ENCODE results near the gene LENG8. TPM values are rescaled to one million over a fixed set of nuclear protein-coding genes. Genes with fewer than 3 reads are reported as not detected.

Gene LENG8
- total and polyA plus RNA-seq, 4 donors = 6.9 to 46.7 (median 18.7) TPM

DNA sequence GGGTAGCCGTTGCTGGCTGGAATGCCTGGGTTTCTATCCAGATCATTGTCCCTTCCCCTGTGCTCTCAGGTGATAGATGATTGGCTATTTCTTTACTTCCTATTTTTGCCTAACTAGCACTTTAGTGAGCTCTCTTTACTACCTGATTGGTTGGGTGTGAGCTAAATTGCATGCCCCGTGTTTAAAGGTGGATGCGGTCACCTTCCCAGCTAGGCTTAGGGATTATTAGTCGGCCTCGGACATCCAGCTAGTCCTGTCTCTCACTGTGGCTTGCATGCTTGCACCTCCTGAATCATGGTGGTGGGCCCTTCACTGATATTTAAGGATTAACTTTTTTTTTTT is 23.6 kb upstream of the LENG8 start (continued):
- TF ChIP-seq JUND (IDR thresholded peaks at IDR 0.05) (no peak), FOXA1 (IDR thresholded peaks at IDR 0.05) (no peak)

DNA sequence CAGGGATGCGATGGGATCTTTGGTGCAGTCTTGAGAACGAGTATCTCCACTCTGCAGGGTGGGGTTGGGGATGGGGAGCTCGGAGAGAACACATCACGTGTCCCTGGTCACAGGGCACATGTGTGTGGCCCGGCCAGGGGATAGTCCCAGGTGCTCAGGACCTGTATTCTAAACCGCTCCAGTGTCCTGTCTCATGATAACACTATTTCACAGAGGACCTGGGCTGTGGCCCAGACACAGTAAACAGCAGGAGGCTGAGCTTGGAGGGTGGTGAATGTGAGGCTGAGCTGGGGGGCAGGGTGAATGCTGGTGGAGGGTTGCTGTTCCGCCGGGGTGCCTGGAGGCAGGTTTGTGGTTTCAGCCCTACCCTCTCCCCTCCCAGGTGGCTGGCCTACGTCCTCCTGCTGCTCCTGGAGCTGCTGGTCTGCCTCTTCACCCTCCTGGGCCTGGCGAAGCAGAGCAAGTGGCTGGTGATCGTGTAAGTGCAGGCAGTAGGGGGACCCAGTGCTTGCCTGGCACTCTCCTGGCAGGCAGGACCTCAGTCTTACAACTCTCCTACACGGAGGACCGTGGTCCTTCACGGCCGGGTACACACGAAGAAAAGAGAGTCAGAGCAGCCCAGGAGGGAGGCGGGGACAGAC is 22.6 kb upstream of the LENG8 start:
- Histone ChIP-seq H3K9me3 (ENCODE audit: control insufficient read depth in 4 of 4, low read length in 3 of 4) (no peaks in the 10 kb centered on the region), H3K27me3 (ENCODE audit: control insufficient read depth in 4 of 4, insufficient read depth in 4 of 4, low read length in 3 of 4) (peaks cover 0 to 6% (median 2%) of the 10 kb centered on the region in 4 donors), H3K4me3 (ENCODE audit: low read depth in 1 of 3, low read length in 3 of 3) (no peak overlapping the region), H3K9ac (ENCODE audit: low read depth in 1 of 2, low read length in 2 of 2) (no peak overlapping the region), H3K36me3 (ENCODE audit: control insufficient read depth in 4 of 4, insufficient read depth in 3 of 4, low read depth in 1 of 4, low read length in 3 of 4) (no peaks in the 10 kb centered on the region), H3K27ac (ENCODE audit: low read depth in 1 of 2, low read length in 2 of 2) (no peak overlapping the region), H3K4me1 (ENCODE audit: control insufficient read depth in 4 of 4, insufficient read depth in 4 of 4, low read length in 3 of 4) (peaks cover 2 to 7% (median 5%) of the 10 kb centered on the region in 4 donors)
- WGBS = 69% methylated on average over 17 of the region's 17 CpGs
- no peak for DNase-seq (ENCODE audit: low spot score)
- TF ChIP-seq GABPA (IDR thresholded peaks at IDR 0.05 in 1 of 2, conservative IDR thresholded peaks at IDR 0.05 in 1 of 2) (no peak), TAF1 (conservative IDR thresholded peaks at IDR 0.05) (no peak)
- TF ChIP-seq, protein P1, sequence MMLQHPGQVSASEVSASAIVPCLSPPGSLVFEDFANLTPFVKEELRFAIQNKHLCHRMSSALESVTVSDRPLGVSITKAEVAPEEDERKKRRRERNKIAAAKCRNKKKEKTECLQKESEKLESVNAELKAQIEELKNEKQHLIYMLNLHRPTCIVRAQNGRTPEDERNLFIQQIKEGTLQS (IDR thresholded peaks at IDR 0.05) = no peak

DNA sequence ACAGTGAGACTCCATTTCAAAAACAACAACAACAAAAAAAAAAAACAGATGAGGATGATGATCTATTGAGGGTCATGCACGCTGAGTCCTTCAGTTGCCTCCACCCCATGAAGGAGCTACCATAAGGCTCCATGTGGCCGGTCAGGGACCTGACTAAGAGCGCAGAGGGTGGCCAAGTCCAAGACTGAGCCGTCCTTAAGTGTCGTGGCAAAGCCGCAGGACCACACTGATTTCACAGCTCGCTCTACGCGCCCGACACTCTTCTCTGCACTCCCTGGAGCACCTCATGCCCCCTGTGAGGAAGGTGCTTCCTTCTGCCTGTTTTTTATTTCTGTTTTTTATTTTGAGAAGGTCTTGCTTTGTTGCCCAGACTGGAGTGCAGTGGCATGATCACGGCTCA is 21.4 kb upstream of the LENG8 start:
- Histone ChIP-seq H3K36me3 (ENCODE audit: control insufficient read depth in 4 of 4, insufficient read depth in 3 of 4, low read depth in 1 of 4, low read length in 3 of 4) (no peaks in the 10 kb centered on the region), H3K27me3 (ENCODE audit: control insufficient read depth in 4 of 4, insufficient read depth in 4 of 4, low read length in 3 of 4) (peaks cover 0 to 5% (median 2%) of the 10 kb centered on the region in 4 donors), H3K9me3 (ENCODE audit: control insufficient read depth in 4 of 4, low read length in 3 of 4) (no peaks in the 10 kb centered on the region), H3K4me1 (ENCODE audit: control insufficient read depth in 4 of 4, insufficient read depth in 4 of 4, low read length in 3 of 4) (peaks cover 2 to 7% (median 7%) of the 10 kb centered on the region in 4 donors), H3K27ac (ENCODE audit: low read depth in 1 of 2, low read length in 2 of 2) (no peak overlapping the region), H3K4me3 (ENCODE audit: low read depth in 1 of 3, low read length in 3 of 3) (no peak overlapping the region), H3K9ac (ENCODE audit: low read depth in 1 of 2, low read length in 2 of 2) (no peak overlapping the region)
- no peak for DNase-seq (ENCODE audit: low spot score)
- 84% methylated on average over 11 of the region's 11 CpGs for WGBS
- TF ChIP-seq, protein P2, sequence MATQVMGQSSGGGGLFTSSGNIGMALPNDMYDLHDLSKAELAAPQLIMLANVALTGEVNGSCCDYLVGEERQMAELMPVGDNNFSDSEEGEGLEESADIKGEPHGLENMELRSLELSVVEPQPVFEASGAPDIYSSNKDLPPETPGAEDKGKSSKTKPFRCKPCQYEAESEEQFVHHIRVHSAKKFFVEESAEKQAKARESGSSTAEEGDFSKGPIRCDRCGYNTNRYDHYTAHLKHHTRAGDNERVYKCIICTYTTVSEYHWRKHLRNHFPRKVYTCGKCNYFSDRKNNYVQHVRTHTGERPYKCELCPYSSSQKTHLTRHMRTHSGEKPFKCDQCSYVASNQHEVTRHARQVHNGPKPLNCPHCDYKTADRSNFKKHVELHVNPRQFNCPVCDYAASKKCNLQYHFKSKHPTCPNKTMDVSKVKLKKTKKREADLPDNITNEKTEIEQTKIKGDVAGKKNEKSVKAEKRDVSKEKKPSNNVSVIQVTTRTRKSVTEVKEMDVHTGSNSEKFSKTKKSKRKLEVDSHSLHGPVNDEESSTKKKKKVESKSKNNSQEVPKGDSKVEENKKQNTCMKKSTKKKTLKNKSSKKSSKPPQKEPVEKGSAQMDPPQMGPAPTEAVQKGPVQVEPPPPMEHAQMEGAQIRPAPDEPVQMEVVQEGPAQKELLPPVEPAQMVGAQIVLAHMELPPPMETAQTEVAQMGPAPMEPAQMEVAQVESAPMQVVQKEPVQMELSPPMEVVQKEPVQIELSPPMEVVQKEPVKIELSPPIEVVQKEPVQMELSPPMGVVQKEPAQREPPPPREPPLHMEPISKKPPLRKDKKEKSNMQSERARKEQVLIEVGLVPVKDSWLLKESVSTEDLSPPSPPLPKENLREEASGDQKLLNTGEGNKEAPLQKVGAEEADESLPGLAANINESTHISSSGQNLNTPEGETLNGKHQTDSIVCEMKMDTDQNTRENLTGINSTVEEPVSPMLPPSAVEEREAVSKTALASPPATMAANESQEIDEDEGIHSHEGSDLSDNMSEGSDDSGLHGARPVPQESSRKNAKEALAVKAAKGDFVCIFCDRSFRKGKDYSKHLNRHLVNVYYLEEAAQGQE (IDR thresholded peaks at IDR 0.05) = no peak

DNA sequence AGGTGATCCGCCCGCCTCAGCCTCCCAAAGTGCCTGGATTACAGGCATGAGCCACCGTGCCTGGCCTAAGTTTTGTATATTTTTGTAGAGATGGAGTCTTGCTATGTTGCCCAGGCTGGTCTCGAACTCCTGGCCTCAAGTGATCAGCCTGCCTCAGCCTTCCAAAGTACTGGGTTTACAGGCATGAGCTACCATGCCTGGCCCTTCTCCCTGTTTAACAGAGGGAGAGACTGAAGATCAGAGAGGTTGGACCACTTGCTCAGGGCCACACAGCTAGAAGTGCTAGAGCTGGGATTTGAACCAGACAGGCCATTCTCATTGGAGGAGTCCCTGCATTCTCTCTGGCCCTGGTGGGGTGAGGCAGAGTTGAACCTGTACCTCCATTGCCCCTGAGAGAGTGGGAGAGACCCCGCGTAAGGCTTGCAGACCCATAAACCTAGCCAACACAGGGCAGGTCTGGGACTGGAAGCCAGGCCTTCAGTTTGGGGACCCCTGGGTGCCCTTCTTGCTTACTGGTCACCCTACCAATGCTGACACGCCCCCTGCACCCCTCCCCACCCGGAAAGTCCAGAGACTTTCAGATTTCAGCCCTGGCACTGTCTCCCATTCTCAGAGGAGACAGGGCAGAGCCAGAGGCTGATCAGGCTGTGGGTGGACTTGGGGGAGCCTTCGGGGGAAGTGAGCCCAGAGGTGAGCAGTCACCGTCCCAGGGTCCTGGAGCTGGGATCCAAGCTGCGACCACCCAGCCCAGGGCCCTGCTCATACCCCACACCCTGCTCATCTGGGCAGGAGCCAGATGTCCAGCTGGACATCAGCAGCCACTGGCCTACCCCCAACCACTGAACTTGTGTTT is 20.4 kb upstream of the LENG8 start:
- H3K9ac ChIP-seq (ENCODE audit: low read depth in 1 of 2, low read length in 2 of 2) = no peak overlapping the region
- TF ChIP-seq FOXA1 (IDR thresholded peaks at IDR 0.05) = no peak
- peaks cover 0 to 5% (median 2%) of the 10 kb centered on the region in 4 donors for H3K27me3 ChIP-seq (ENCODE audit: control insufficient read depth in 4 of 4, insufficient read depth in 4 of 4, low read length in 3 of 4)
- no peak overlapping the region for H3K4me3 ChIP-seq (ENCODE audit: low read depth in 1 of 3, low read length in 3 of 3)
- H3K9me3 ChIP-seq (ENCODE audit: control insufficient read depth in 4 of 4, low read length in 3 of 4) = no peaks in the 10 kb centered on the region
- no peak overlapping the region for H3K27ac ChIP-seq (ENCODE audit: low read depth in 1 of 2, low read length in 2 of 2)
- H3K4me1 ChIP-seq (ENCODE audit: control insufficient read depth in 4 of 4, insufficient read depth in 4 of 4, low read length in 3 of 4) = peaks cover 2 to 7% (median 7%) of the 10 kb centered on the region in 4 donors
- DNase-seq (ENCODE audit: low spot score) = no peak
- 68% methylated on average over 11 of the region's 11 CpGs for WGBS
- no peaks in the 10 kb centered on the region for H3K36me3 ChIP-seq (ENCODE audit: control insufficient read depth in 4 of 4, insufficient read depth in 3 of 4, low read depth in 1 of 4, low read length in 3 of 4)
